WTC11 (cell line): ENCODE data around the gene PRR30. TPM values are rescaled to one million over a fixed set of nuclear protein-coding genes. Genes with fewer than 3 reads are reported as not detected.

ENCODE experiments used
- ATAC-seq: fragments of 200-7000 bp; cut with Tn5 transposase; 2 replicates; pipeline ENCODE4 v1.10.0; 2021; ENCODE audit warnings: mild to moderate bottlenecking, moderate library complexity
- CTCF ChIA-PET: fragments of 300-600 bp; sonication (Branson Sonifier 250); formaldehyde crosslinking; loops from one replicate; lab custom pipeline; 2021; ENCODE audit warnings: antibody characterized with exemption; lab: Charles Lee
- POLR2A ChIA-PET: fragments of 350-600 bp; sonication (Branson Sonifier 250); formaldehyde crosslinking; loops from one replicate; lab custom pipeline; 2021; ENCODE audit warnings: antibody characterized with exemption; lab: Charles Lee
- DNase-seq: peaks from one replicate; pipeline ENCODE4 v3.0.0; 2021; ENCODE audit warnings: low spot score
- H3K27ac Mint-ChIP-seq: 2 replicates; pipeline ENCODE4 v1.8.0; 2021; ENCODE audit warnings: mixed read lengths
- H3K27me3 Mint-ChIP-seq: 2 replicates; pipeline ENCODE4 v1.8.0; 2021; ENCODE audit warnings: low read depth, mild to moderate bottlenecking, moderate library complexity, mixed read lengths
- H3K36me3 Mint-ChIP-seq: 2 replicates; pipeline ENCODE4 v1.8.0; 2021; ENCODE audit warnings: mixed read lengths
- H3K4me1 Mint-ChIP-seq: 2 replicates; pipeline ENCODE4 v1.8.0; 2022; ENCODE audit warnings: mixed read lengths
- H3K4me3 Mint-ChIP-seq: 2 replicates; pipeline ENCODE4 v1.8.0; 2021; ENCODE audit warnings: mild to moderate bottlenecking, moderate library complexity, mixed read lengths
- H3K9me3 Mint-ChIP-seq: 2 replicates; pipeline ENCODE4 v1.8.0; 2021; ENCODE audit warnings: mixed read lengths
- AFF4 ChIP-seq: sonication (generic); formaldehyde crosslinking; IDR thresholded peaks from 2 replicates; pipeline ENCODE4 v1.8.1; 2023; ENCODE audit warnings: mild to moderate bottlenecking, missing genetic modification reagents, borderline replicate concordance
- ARID4B ChIP-seq: sonication (generic); formaldehyde crosslinking; IDR thresholded peaks from 2 replicates; pipeline ENCODE4 v1.8.0; 2023; ENCODE audit warnings: missing genetic modification reagents, mild to moderate bottlenecking, borderline replicate concordance
- CDX4 ChIP-seq: fragments of 250-450 bp; sonication (Bioruptor Pico); IDR thresholded peaks from 2 replicates; pipeline ENCODE4 v1.9.0; 2021; ENCODE audit warnings: moderate library complexity, mild to moderate bottlenecking, inconsistent platforms, borderline replicate concordance
- CREB1 ChIP-seq: sonication (generic); formaldehyde crosslinking; IDR thresholded peaks from 2 replicates; pipeline ENCODE4 v1.8.0; 2023; ENCODE audit warnings: mild to moderate bottlenecking, missing genetic modification reagents
- ESRRA ChIP-seq: sonication (generic); formaldehyde crosslinking; IDR thresholded peaks from 2 replicates; pipeline ENCODE4 v1.8.1; 2022; ENCODE audit warnings: mild to moderate bottlenecking, missing genetic modification reagents, borderline replicate concordance
- JUN ChIP-seq: sonication (generic); formaldehyde crosslinking; IDR thresholded peaks from 2 replicates; pipeline ENCODE4 v1.8.0; 2023; ENCODE audit warnings: mild to moderate bottlenecking, missing genetic modification reagents
- KAT7 ChIP-seq: sonication (generic); formaldehyde crosslinking; IDR thresholded peaks from 2 replicates; pipeline ENCODE4 v1.8.1; 2023; ENCODE audit warnings: missing genetic modification reagents, mild to moderate bottlenecking, borderline replicate concordance
- MAX ChIP-seq: sonication (generic); formaldehyde crosslinking; IDR thresholded peaks from 2 replicates; pipeline ENCODE4 v1.8.0; 2022; ENCODE audit warnings: mild to moderate bottlenecking, missing genetic modification reagents
- NFE2L1 ChIP-seq: sonication (generic); formaldehyde crosslinking; IDR thresholded peaks from 2 replicates; pipeline ENCODE4 v1.8.1; 2023; ENCODE audit warnings: missing genetic modification reagents
- SMAD3 ChIP-seq: sonication (generic); formaldehyde crosslinking; IDR thresholded peaks from 2 replicates; pipeline ENCODE4 v1.8.0; 2022; ENCODE audit warnings: missing genetic modification reagents, mild to moderate bottlenecking, borderline replicate concordance
- TEAD1 ChIP-seq: sonication (generic); formaldehyde crosslinking; IDR thresholded peaks from 2 replicates; pipeline ENCODE4 v1.8.0; 2022; ENCODE audit warnings: mild to moderate bottlenecking, missing genetic modification reagents
- ZNF281 ChIP-seq: sonication (generic); formaldehyde crosslinking; IDR thresholded peaks from 2 replicates; pipeline ENCODE4 v1.8.0; 2023; ENCODE audit warnings: mild to moderate bottlenecking, missing genetic modification reagents
- ZNF416 ChIP-seq: fragments of 250-450 bp; sonication (Bioruptor Pico); IDR thresholded peaks from 2 replicates; pipeline ENCODE4 v1.9.0; 2021; ENCODE audit warnings: mild to moderate bottlenecking, inconsistent platforms
- total RNA-seq: library from RNA; stranded (reverse); gene quantifications from 3 replicates; pipeline ENCODE4 v1.2.3, GENCODE V29; 2021

Gene PRR30
- total RNA-seq, 1 experiment from 2014 or later, result not detected

GRCh38 chr2:27154488-27154887, 15.3 kb upstream of the PRR30 start:
- ATAC-seq (no peak), DNase-seq (no peak)
- Mint-ChIP-seq H3K4me1 (peaks cover 3% of the 10 kb centered on the region), H3K27ac (no peak overlapping the region), H3K27me3 (no peaks in the 10 kb centered on the region), H3K36me3 (no peaks in the 10 kb centered on the region)
- ChIA-PET POLR2A (interaction anchor here (1.1 kb wide), 1 partner anchor 21 kb away, joined by 3 read pairs; no protein-coding TSS in a partner anchor), CTCF (interaction anchor here (0.6 to 6.6 kb wide), 3 partner anchors 15 to 88 kb away, joined by 5 to 43 read pairs (median 6); no protein-coding TSS in a partner anchor)
- TF ChIP-seq CDX4 (CRISPR knock-in tag) (no peak), KAT7 (CRISPR knock-in tag) (no peak), ZNF281 (CRISPR knock-in tag) (no peak), TEAD1 (CRISPR knock-in tag) (no peak), AFF4 (CRISPR knock-in tag) (no peak), JUN (CRISPR knock-in tag) (no peak), ESRRA (CRISPR knock-in tag) (no peak), NFE2L1 (CRISPR knock-in tag) (no peak), ZNF416 (CRISPR knock-in tag) (no peak), MAX (no peak), CREB1 (CRISPR knock-in tag) (no peak)
- TF ChIP-seq, all 79 proteins: peak for 0
- H3K4me3 Mint-ChIP-seq, result no peak overlapping the region
- no peaks in the 10 kb centered on the region for H3K9me3 Mint-ChIP-seq

- H3K9me3 Mint-ChIP-seq, result no peaks in the 10 kb centered on the region
- ChIA-PET POLR2A (interaction anchor here (0.6 kb wide), 1 partner anchor 26 kb away, joined by 3 read pairs; no protein-coding TSS in a partner anchor), CTCF (interaction anchor here (1.0 to 3.2 kb wide), 5 partner anchors 12 to 38 kb away, joined by 3 to 22 read pairs (median 15); partner anchors contain the start of gene PREB)
- no peaks in the 10 kb centered on the region for H3K4me1 Mint-ChIP-seq
- H3K4me3 Mint-ChIP-seq, result no peak overlapping the region
- TF ChIP-seq SMAD3 (CRISPR knock-in tag) (no peak), ARID4B (CRISPR knock-in tag) (no peak)
- H3K36me3 Mint-ChIP-seq, result no peaks in the 10 kb centered on the region
- H3K27ac Mint-ChIP-seq, result no peak overlapping the region
- no peaks in the 10 kb centered on the region for H3K27me3 Mint-ChIP-seq
- no peak for DNase-seq
- no peak for ATAC-seq
These were observed 13.7 kb upstream of the PRR30 start for GRCh38 chr2:27152796-27153464.
